ENCODE measurements around the gene BAIAP3. TPM values are rescaled to one million over a fixed set of nuclear protein-coding genes. Genes with fewer than 3 reads are reported as not detected.

BAIAP3 gene
- total RNA-seq, 1 donor from 2014 or later, result 6.9 TPM

- Mint-ChIP-seq H3K27me3 (no peaks in the 10 kb centered on the region), H3K9me3 (no peaks in the 10 kb centered on the region), H3K27ac (no peak overlapping the region), H3K4me3 (no peak overlapping the region), H3K36me3 (peaks cover 7% of the 10 kb centered on the region), H3K4me1 (ENCODE audit: unreplicated experiment) (no peaks in the 10 kb centered on the region)
- DNase-seq (ENCODE audit: extremely low spot score, unreplicated experiment), result no peak
- TF ChIP-seq CTCF (conservative IDR thresholded peaks at IDR 0.05), result no peak
These were observed 11.0 kb upstream of the BAIAP3 start for GRCh38 chr16:1322407-1322806.

GRCh38 chr16:1323296-1324239 is 9.9 kb upstream of the BAIAP3 start:
- H3K27ac Mint-ChIP-seq, result no peak overlapping the region
- peaks cover 3% of the 10 kb centered on the region for H3K36me3 Mint-ChIP-seq
- no peaks in the 10 kb centered on the region for H3K4me1 Mint-ChIP-seq (ENCODE audit: unreplicated experiment)
- H3K4me3 Mint-ChIP-seq, result no peak overlapping the region
- DNase-seq (ENCODE audit: extremely low spot score, unreplicated experiment), result no peak
- TF ChIP-seq CTCF (conservative IDR thresholded peaks at IDR 0.05), result no peak
- no peaks in the 10 kb centered on the region for H3K27me3 Mint-ChIP-seq
- no peaks in the 10 kb centered on the region for H3K9me3 Mint-ChIP-seq

- H3K9me3 Mint-ChIP-seq, result no peaks in the 10 kb centered on the region
- TF ChIP-seq CTCF (conservative IDR thresholded peaks at IDR 0.05), result no peak
- H3K4me1 Mint-ChIP-seq (ENCODE audit: unreplicated experiment), result no peaks in the 10 kb centered on the region
- no peak overlapping the region for H3K27ac Mint-ChIP-seq
- peaks cover 3% of the 10 kb centered on the region for H3K36me3 Mint-ChIP-seq
- no peaks in the 10 kb centered on the region for H3K27me3 Mint-ChIP-seq
- no peak overlapping the region for H3K4me3 Mint-ChIP-seq
- no peak for DNase-seq (ENCODE audit: extremely low spot score, unreplicated experiment)
These were observed 9.1 kb upstream of the BAIAP3 start for GRCh38 chr16:1324286-1324826.

- no peak for DNase-seq (ENCODE audit: extremely low spot score, unreplicated experiment)
- H3K4me3 Mint-ChIP-seq, result no peak overlapping the region
- H3K27ac Mint-ChIP-seq, result no peak overlapping the region
- H3K4me1 Mint-ChIP-seq (ENCODE audit: unreplicated experiment), result no peaks in the 10 kb centered on the region
- H3K9me3 Mint-ChIP-seq, result no peaks in the 10 kb centered on the region
- H3K36me3 Mint-ChIP-seq, result peaks cover under 1% of the 10 kb centered on the region
- TF ChIP-seq CTCF (conservative IDR thresholded peaks at IDR 0.05), result no peak
- no peaks in the 10 kb centered on the region for H3K27me3 Mint-ChIP-seq
These were observed 8.2 kb upstream of the BAIAP3 start for GRCh38 chr16:1325261-1325660.

GRCh38 chr16:1325673-1326371 is 7.6 kb upstream of the BAIAP3 start:
- H3K36me3 Mint-ChIP-seq, result no peaks in the 10 kb centered on the region
- no peak for DNase-seq (ENCODE audit: extremely low spot score, unreplicated experiment)
- no peaks in the 10 kb centered on the region for H3K27me3 Mint-ChIP-seq
- H3K9me3 Mint-ChIP-seq, result no peaks in the 10 kb centered on the region
- H3K27ac Mint-ChIP-seq, result no peak overlapping the region
- no peak for TF ChIP-seq CTCF (conservative IDR thresholded peaks at IDR 0.05)
- H3K4me3 Mint-ChIP-seq, result no peak overlapping the region
- H3K4me1 Mint-ChIP-seq (ENCODE audit: unreplicated experiment), result no peaks in the 10 kb centered on the region
